Endometrium (tissue), 2 donors: ENCODE measurements around the gene TECPR2.
"Not testable (repeated sequence)": the region's sequence is repeated elsewhere in the genome, so short reads cannot be mapped to it uniquely, and the experiment has no call there.

Experiments used
- FAIRE-seq: peaks from 2 replicates; lab custom pipeline; 2012; peaks lifted over from hg19 to GRCh38; lab: Jason Lieb, UNC
- donor health status: control.
- donor health status: control.

Gene TECPR2

DNA sequence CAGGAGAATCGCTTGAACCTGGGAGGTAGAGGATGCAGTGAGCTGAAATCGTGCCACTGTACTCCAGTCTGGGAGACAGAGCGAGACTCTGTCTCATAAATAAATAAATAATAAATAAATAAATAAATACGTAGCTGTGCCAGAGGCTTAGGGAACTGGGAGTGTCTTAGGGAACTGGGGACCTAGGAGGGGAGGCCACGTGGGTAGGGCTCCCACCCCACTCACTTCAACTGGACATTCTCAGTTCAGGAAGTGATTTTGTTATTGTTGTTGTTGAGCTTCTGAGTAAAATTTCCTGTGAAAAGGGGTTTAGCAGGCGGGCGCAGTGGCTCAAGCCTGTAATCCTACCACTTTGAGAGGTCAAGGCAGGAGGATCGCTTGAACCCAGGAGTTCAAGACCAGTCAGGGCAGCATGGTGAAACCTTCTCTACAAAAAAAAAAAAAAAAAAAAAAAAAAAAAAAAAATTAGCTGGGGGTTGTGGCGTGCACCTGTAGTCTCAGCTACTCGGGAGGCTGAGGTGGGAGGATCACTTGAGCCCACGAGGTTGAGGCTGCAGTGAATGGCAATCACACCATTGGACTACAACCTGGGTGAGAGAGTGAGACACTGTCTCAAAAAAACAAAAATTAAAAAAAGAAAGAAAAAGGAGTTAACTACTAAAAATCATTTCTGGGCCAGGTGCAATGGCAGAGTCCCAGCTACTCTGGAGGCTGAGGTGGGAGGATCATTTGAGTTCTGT, 165.9 kb downstream of the TECPR2 start:
- no peak for FAIRE-seq

DNA sequence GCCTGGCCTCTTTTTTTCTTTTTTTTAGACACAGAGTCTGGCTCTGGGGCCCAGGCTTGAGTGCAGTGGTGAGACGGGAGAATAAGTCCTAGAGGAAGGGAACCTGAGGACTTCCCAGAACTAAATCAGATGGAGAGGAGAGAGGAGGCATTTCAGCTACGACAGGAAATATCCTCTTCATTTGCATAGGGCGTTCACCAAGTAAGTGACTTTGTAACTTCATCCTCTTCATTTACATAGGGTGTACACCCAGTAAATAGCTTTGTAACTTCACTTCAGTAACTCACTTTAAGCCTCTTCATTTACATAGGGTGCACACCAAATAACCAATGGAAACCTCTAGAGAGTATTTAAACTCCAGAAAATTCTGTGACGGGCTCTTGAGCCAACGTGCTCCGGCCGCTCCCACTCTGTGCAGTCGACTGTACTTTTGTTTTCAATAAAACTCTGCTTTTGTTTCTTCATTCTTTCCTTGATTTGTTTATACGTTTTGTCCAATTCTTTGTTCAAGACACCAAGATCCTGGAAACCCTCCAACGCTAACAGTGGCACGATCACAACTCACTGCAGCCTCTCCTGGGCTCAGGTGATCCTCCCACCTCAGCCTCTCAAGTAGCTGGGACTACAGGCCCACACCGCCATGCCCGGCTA, 168.2 kb downstream of the TECPR2 start:
- FAIRE-seq, result no peak

DNA sequence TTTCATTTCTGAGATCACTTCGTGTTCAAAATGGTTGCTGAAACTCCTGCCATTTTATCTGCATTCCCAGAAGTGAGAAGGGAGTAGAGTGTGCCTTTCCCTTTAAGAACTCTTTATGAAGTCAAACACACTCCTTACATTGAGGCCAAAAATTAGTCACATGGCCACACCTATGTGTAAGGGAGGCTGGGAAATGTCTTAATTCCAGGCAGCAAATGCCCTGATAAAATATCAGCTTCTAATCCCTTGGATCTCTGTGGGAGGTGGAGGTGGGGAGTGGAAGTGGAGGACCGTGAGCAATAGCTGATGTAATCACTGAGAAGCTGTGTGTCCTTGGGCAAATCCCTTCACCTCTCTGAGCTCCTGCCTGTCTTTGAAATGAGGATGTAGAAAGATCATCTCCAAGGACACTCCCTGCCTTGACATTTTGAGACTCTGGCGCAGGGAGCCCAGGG, 169.5 kb downstream of the TECPR2 start:
- no peak for FAIRE-seq

- no peak for FAIRE-seq
These were observed 175.3 kb downstream of the TECPR2 start for GRCh38 chr14:102537981-102538601.

DNA sequence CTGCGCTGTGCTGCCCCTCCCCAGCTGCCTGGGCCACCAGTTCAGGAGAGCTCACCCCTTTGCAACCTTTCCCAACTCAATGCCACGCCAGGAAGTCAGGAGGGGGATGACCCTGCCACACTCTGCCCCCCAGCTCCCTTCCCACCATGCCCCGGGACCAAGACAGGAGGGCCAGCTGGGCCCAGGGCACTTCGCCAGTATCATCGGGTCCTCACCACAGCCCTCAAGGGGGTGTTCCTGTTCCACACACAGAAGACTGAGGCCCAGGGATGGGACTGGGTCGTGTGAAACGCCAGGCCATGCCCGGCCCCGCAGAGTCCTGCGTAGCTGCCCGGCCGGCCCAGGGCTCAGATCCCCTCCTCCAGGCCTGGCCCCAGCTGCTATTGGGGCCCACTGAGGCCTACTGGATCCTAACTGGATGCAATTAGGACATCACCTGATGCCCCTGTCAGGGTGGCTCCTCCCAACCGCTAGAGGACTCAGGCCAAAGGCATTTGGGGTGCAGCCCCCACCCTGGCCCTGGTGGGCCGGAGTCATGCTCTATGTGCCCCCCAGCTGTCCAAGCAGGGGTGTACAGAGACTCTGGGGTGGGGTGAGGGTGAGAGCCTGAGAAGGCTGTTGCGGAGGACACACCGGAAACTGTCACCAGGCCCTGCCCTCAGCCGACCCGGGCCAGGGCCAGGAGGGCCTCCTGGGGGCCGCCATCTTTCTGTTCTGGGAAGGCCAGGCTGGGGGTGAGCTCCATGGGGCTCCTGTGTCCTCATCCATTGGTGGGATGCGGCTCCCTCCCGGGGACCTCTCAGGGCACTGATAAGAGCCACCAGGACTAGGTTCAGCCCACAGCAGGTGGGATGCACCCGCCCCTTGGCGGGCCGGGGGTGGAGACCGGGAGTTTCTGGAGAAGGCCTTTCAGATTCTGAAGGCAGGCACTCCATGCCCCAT, 176.1 kb downstream of the TECPR2 start:
- FAIRE-seq, result no peak

DNA sequence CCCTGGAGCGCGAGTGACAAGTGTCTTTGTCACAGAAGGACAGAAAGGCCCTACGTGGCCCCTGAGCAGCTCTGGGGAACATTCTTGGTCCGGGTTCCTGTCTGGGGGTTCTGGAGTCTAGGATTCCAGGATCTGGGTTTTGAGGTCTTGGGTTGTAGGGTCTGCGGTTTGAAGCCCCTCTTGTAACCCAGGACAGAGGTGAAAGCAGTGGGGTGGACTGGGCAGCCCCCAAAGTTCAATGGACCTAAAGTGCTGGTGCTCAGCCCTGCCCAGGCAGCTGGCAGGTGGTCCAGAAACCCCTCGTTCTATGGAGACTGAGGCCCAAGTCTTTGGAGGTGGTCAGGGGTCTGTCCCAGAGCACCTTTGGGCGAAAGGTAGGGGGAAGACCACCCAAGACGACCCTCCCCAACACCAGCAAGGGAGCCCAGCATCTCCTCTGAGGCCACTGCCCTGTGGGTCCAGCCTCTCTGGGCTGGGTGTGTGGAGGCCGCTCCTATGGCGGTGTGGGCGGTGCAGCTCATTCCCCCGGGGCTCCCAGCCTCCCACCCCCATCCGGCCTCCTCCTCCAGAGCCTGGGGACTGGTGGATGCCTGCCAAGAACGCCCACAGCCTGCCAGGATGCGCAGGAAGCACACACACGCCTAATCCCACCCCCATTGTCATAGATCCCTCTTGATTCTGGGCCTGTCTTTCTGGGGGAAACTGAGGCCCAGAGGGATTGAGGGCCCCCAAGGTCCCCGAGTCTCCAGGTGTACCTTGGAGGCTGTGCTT, 177.0 kb downstream of the TECPR2 start:
- FAIRE-seq, result no peak

GRCh38 chr14:102540315-102541028, 177.7 kb downstream of the TECPR2 start:
- FAIRE-seq, result no peak

DNA sequence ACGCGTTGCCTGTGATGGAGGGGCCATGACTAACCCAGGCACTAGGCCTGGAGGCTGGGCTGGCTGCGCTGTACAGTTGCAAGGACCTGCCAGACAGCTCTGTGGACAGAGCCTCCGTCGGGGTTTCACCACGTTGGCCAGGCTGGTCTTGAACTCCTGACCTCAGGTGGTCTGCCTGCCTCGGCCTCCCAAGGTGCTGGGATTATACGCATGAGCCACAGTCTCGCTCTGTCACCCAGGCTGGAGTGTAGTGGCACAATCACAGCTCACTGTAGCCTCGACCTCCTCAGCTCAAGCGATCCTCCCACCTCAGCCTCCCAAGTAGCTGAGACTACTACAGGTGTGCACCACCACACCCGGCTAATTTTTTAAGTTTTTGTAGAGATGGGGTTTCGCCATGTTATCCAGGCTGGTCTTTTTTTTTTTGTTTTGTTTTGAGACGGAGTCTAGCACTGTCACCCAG, 178.3 kb downstream of the TECPR2 start:
- not testable (repeated sequence) for FAIRE-seq

DNA sequence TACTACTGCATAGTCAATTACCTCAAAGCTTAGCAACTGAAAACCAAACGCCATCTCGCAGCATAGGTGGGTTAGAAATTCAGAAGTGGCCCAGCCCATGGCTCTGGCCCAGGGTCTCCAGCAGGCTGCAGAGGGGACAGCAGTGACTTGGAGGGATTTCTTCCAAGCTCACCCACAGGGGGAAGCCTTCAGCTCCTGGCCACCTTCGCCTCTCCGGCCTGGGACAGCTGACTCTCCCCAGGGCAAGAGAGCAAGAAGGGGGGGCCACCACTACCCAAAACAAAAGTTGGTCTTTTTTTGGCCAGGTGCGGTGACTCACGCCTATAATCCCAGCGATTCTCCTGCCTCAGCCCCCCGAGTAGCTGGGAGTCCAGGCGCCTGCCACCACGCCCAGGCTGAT, 179.0 kb downstream of the TECPR2 start:
- FAIRE-seq, result no peak

GRCh38 chr14:102544046-102544746, 181.5 kb downstream of the TECPR2 start:
- no peak for FAIRE-seq

- FAIRE-seq, result no peak
These were observed 182.2 kb downstream of the TECPR2 start for GRCh38 chr14:102544747-102545460.

- peak; percentile 58 for FAIRE-seq
These were observed 182.9 kb downstream of the TECPR2 start for GRCh38 chr14:102545461-102546265.

DNA sequence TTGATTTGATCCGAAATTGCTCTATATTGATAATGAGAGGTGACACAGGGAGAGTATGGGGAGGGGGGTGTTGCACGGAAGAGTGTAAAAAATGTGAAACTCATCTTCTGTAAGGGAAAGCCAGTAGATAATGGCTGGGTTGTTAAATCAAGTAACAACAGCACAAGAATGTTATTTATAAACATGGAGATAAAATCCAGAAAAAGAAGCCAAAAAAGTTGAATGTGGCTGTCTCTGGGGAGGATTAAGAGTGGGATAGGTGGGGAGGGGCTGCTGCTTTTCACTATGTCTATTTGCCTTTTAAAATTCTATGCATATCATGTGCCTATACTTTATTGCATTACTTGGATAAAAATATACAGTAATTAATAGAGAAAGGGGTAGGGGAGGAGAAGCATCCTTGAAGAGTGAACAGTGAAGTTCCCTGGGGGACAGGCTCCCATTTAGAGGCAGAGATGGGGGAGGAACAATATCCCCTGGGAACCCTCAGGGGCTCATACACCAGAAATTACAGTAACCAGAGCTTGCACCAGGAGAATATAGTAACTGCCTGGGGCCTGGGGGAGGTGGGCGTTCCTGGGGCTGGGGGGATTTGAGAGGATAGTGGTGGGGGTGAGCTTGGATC, 186.0 kb downstream of the TECPR2 start:
- FAIRE-seq, result peak; percentile 51

DNA sequence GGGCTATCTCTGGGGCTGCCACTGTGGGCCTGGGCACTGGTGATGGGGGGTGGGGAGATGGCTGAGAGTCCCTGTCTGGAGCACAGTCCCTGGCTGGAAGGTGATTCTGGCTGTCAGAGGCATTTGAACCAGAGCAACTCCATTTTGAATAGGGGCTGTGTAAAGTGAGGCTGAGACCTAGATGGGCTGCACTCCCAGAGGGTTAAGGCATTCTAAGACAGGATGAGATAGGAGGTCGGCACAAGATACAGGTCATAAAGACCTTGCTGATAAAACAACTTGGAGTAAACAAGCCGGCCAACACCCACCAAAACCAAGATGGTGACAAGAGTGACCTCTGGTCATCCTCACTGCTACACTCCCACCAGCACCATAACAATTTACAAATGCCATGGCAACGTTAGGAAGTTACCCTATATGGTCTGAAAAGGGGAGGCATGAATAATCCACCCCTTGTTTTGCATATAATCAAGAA, 188.2 kb downstream of the TECPR2 start:
- not testable (repeated sequence) for FAIRE-seq
